ENCODE data around the gene PLTP.

GRCh38 chr20:45940053-45940452 lies 28.1 kb upstream of the PLTP start:
- no peak for TF ChIP-seq EZH2 (IDR thresholded peaks at IDR 0.05; ENCODE audit: insufficient read depth, low read length)
- no peak for TF ChIP-seq CTCF (IDR thresholded peaks at IDR 0.05; ENCODE audit: insufficient read depth, low read depth, low read length)

Data from astrocyte (in vitro differentiated cells and primary cell).